Measurements from ENCODE around the gene PNPLA3. TPM values are rescaled to one million over a fixed set of nuclear protein-coding genes. Genes with fewer than 3 reads are reported as not detected.

PNPLA3 gene, protein sequence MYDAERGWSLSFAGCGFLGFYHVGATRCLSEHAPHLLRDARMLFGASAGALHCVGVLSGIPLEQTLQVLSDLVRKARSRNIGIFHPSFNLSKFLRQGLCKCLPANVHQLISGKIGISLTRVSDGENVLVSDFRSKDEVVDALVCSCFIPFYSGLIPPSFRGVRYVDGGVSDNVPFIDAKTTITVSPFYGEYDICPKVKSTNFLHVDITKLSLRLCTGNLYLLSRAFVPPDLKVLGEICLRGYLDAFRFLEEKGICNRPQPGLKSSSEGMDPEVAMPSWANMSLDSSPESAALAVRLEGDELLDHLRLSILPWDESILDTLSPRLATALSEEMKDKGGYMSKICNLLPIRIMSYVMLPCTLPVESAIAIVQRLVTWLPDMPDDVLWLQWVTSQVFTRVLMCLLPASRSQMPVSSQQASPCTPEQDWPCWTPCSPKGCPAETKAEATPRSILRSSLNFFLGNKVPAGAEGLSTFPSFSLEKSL
- 8.6 TPM for polyA plus RNA-seq (2013, experiment 1 of 4)
- 7.0 TPM for polyA plus RNA-seq (2013, experiment 2 of 4)
- polyA plus RNA-seq (2013, experiment 3 of 4): 6.1 TPM
- 4.9 TPM for polyA plus RNA-seq (2013, experiment 4 of 4)

GRCh38 chr22:43923631-43924464, at the start of gene PNPLA3:
Gene PNPLA3, plus strand, starts transcription at chr22:43923805. Its CDS starts 107 bp downstream, at chr22:43923912.
- peaks cover 35% of the 10 kb centered on the region for H3K27me3 ChIP-seq (ENCODE audit: control insufficient read depth, insufficient read depth, low read length, poor library complexity, severe bottlenecking)
- no peaks in the 10 kb centered on the region for H3K9me3 ChIP-seq (ENCODE audit: control insufficient read depth, low read length)
- peak within 1 kb of the TSS; percentile 69 for H3K4me3 ChIP-seq (ENCODE audit: insufficient read depth, low read depth, low read length)
- 0% methylated on average over 96 to 97 of the region's 100 CpGs for WGBS, 2 experiments
- H3K27ac ChIP-seq (ENCODE audit: insufficient read depth, low read depth, low read length, poor library complexity, severe bottlenecking): no peak within 1 kb of the TSS
- peaks cover 20% of the 10 kb centered on the region for H3K4me1 ChIP-seq (ENCODE audit: control insufficient read depth, insufficient read depth, low read length)
- H3K36me3 ChIP-seq (ENCODE audit: control insufficient read depth, insufficient read depth, low read length): no peaks in the 10 kb centered on the region

DNA sequence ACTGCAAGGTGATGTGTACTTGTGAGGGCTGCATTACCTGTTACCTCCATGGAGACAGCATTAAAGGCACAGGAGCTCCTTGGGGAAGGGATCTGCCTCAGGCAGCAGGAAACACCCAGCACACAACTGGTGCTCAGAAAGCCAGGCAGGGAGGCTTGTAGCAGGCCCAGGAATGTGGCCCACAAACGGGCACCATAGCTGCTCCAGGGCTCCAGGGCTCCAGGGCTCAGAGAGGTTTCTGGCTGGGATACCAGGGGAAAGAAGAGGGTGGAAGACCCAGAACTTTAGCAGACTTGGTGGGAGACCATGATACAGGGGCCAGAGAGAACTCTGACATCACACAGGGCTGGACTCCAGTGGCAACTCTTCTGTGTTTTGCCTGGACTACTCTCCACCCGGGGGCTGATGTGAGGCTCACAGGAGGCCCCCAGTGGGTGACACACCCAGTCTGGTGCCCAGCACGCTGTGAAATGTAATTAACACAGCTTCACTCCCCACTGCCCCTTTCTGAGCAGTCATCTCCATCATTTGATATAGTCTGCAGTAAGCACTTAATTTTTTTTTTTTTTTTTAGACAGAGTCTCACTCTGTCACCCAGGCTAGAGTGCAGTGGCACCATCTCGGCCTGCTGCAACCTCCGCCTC, 46.6 kb upstream of the PNPLA3 start:
- 90 to 91% methylated on average over 5 of the region's 5 CpGs for WGBS, 2 experiments
- Histone ChIP-seq H3K9me3 (ENCODE audit: control insufficient read depth, low read length) (no peaks in the 10 kb centered on the region), H3K36me3 (ENCODE audit: control insufficient read depth, insufficient read depth, low read length) (no peaks in the 10 kb centered on the region), H3K27ac (ENCODE audit: insufficient read depth, low read depth, low read length, poor library complexity, severe bottlenecking) (no peak overlapping the region), H3K4me1 (ENCODE audit: control insufficient read depth, insufficient read depth, low read length) (no peaks in the 10 kb centered on the region), H3K27me3 (ENCODE audit: control insufficient read depth, insufficient read depth, low read length, poor library complexity, severe bottlenecking) (no peaks in the 10 kb centered on the region), H3K4me3 (ENCODE audit: insufficient read depth, low read depth, low read length) (no peak overlapping the region)

DNA sequence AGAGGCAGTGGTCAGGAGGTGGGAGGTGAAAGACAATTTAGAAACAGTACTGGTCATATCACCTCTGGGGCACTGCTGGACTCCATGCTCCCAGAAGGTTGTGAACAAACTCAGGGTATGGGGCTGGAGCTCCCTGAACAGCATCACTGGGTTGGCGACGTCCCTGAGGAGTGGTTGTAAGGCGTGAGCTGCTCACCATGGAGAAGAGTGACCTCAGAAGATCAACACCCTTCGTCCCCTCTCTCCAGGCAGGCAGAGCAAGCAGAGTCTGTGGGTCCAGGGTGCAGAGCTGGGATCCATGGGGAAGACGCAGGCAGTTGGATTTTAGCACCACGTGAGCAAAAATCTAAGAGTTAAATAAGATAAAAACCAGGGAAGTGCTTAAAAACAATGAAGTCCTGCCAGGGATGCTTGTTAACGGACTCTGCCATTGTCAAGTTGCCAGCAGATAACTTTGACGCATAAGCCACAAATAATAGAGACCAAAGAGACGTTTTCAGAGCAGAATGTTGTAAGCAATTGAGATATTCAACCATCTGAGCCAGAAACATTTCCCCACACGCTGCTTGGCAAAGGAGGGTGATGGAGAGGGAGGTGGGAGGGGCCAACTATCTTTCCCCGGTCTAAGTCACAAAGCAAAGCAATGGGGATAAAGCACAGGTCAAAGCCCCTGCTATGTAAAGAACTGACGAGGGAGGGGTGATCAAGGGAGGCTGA, 45.4 kb upstream of the PNPLA3 start:
- no peaks in the 10 kb centered on the region for H3K36me3 ChIP-seq (ENCODE audit: control insufficient read depth, insufficient read depth, low read length)
- H3K27me3 ChIP-seq (ENCODE audit: control insufficient read depth, insufficient read depth, low read length, poor library complexity, severe bottlenecking): no peaks in the 10 kb centered on the region
- WGBS, 2 experiments: 77 to 82% methylated on average over 12 of the region's 12 CpGs
- H3K27ac ChIP-seq (ENCODE audit: insufficient read depth, low read depth, low read length, poor library complexity, severe bottlenecking): no peak overlapping the region
- no peaks in the 10 kb centered on the region for H3K9me3 ChIP-seq (ENCODE audit: control insufficient read depth, low read length)
- no peaks in the 10 kb centered on the region for H3K4me1 ChIP-seq (ENCODE audit: control insufficient read depth, insufficient read depth, low read length)
- no peak overlapping the region for H3K4me3 ChIP-seq (ENCODE audit: insufficient read depth, low read depth, low read length)

DNA sequence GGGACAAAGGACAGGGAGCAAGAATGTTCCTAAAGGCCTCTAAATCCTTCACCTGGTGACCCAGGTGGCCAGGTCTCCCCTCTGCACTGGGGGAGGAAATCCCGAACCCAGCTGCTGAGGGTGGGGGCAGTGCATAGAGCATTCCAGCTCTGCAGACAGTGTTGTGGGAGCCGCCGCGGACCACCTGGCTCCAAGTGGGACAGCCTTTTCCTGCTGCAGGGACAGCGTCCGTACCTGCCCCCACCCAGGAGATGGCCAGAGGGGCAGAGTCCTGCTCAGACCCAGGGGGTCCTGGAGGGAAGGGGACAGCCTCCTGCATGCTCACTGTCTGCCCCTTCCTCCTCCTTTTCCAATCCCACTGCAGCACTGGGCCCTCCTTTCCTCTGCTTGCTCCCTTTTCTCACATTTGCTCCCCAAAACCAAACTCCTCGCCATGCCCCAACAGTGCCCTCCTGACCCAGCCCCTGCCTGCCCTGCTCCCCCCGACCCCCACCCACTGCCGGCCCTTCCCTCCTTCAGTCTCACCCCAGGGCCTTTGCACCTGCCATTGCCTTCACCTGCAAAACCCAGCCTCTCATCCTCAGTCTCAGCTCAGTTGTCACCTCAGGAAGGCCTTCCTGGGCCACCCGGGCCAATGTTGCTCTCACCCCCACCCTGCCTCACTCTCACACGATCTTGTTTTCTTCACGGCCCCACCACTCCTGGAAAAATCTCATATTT, 44.6 kb upstream of the PNPLA3 start:
- H3K36me3 ChIP-seq (ENCODE audit: control insufficient read depth, insufficient read depth, low read length): no peaks in the 10 kb centered on the region
- H3K4me3 ChIP-seq (ENCODE audit: insufficient read depth, low read depth, low read length): no peak overlapping the region
- no peaks in the 10 kb centered on the region for H3K27me3 ChIP-seq (ENCODE audit: control insufficient read depth, insufficient read depth, low read length, poor library complexity, severe bottlenecking)
- 82 to 83% methylated on average over 12 of the region's 12 CpGs for WGBS, 2 experiments
- no peaks in the 10 kb centered on the region for H3K4me1 ChIP-seq (ENCODE audit: control insufficient read depth, insufficient read depth, low read length)
- H3K27ac ChIP-seq (ENCODE audit: insufficient read depth, low read depth, low read length, poor library complexity, severe bottlenecking): no peak overlapping the region
- no peaks in the 10 kb centered on the region for H3K9me3 ChIP-seq (ENCODE audit: control insufficient read depth, low read length)

DNA sequence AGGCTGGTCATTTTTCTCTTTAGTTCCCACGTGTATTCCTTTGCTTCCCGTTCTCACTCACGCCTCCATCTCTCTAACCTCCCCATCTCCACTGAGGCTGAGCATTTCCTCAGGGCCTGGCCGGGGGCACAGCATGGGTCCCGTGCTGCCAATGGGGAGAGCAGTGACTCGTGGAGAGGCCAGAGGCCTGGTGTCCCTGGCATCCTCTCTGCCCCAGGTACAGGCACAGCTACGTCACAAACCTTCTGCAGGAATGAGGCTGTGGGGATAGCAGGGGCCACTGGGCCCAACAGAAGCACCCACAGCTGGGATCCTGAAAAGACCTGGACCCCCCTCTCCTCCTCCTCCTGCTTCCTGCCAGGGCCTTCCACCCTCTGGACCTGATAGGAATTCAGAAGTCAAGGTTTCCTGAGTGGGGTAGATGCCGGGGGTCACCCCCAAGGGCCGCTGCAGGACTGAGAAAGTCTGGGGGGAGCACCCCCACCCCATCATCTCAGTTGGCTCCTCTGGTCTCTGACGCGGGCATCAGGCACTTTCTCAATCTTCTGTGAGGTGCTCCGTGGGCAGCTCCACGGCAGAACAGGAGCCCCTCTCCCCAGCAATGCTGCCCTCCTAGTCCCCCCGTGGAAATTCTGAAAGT, 43.6 kb upstream of the PNPLA3 start:
- Histone ChIP-seq H3K4me3 (ENCODE audit: insufficient read depth, low read depth, low read length) (no peak overlapping the region), H3K27me3 (ENCODE audit: control insufficient read depth, insufficient read depth, low read length, poor library complexity, severe bottlenecking) (no peaks in the 10 kb centered on the region), H3K27ac (ENCODE audit: insufficient read depth, low read depth, low read length, poor library complexity, severe bottlenecking) (no peak overlapping the region), H3K4me1 (ENCODE audit: control insufficient read depth, insufficient read depth, low read length) (no peaks in the 10 kb centered on the region), H3K9me3 (ENCODE audit: control insufficient read depth, low read length) (no peaks in the 10 kb centered on the region), H3K36me3 (ENCODE audit: control insufficient read depth, insufficient read depth, low read length) (no peaks in the 10 kb centered on the region)
- 92% methylated on average over 14 of the region's 14 CpGs for WGBS, 2 experiments

GRCh38 chr22:43880541-43880991, 43.0 kb upstream of the PNPLA3 start:
- Histone ChIP-seq H3K27me3 (ENCODE audit: control insufficient read depth, insufficient read depth, low read length, poor library complexity, severe bottlenecking) (no peaks in the 10 kb centered on the region), H3K36me3 (ENCODE audit: control insufficient read depth, insufficient read depth, low read length) (no peaks in the 10 kb centered on the region), H3K4me1 (ENCODE audit: control insufficient read depth, insufficient read depth, low read length) (no peaks in the 10 kb centered on the region), H3K9me3 (ENCODE audit: control insufficient read depth, low read length) (no peaks in the 10 kb centered on the region), H3K4me3 (ENCODE audit: insufficient read depth, low read depth, low read length) (no peak overlapping the region), H3K27ac (ENCODE audit: insufficient read depth, low read depth, low read length, poor library complexity, severe bottlenecking) (no peak overlapping the region)
- 92% methylated on average over 15 of the region's 15 CpGs for WGBS, 2 experiments

- Histone ChIP-seq H3K4me1 (ENCODE audit: control insufficient read depth, insufficient read depth, low read length) (no peaks in the 10 kb centered on the region), H3K9me3 (ENCODE audit: control insufficient read depth, low read length) (no peaks in the 10 kb centered on the region), H3K27me3 (ENCODE audit: control insufficient read depth, insufficient read depth, low read length, poor library complexity, severe bottlenecking) (no peaks in the 10 kb centered on the region), H3K4me3 (ENCODE audit: insufficient read depth, low read depth, low read length) (no peak overlapping the region), H3K27ac (ENCODE audit: insufficient read depth, low read depth, low read length, poor library complexity, severe bottlenecking) (no peak overlapping the region), H3K36me3 (ENCODE audit: control insufficient read depth, insufficient read depth, low read length) (no peaks in the 10 kb centered on the region)
- 92 to 94% methylated on average over 19 of the region's 19 CpGs for WGBS, 2 experiments
Observed at GRCh38 chr22:43881091-43882061, 42.2 kb upstream of the PNPLA3 start.

GRCh38 chr22:43882122-43882767, 41.4 kb upstream of the PNPLA3 start:
- no peaks in the 10 kb centered on the region for H3K9me3 ChIP-seq (ENCODE audit: control insufficient read depth, low read length)
- no peak overlapping the region for H3K4me3 ChIP-seq (ENCODE audit: insufficient read depth, low read depth, low read length)
- H3K36me3 ChIP-seq (ENCODE audit: control insufficient read depth, insufficient read depth, low read length): no peaks in the 10 kb centered on the region
- H3K27ac ChIP-seq (ENCODE audit: insufficient read depth, low read depth, low read length, poor library complexity, severe bottlenecking): no peak overlapping the region
- no peaks in the 10 kb centered on the region for H3K27me3 ChIP-seq (ENCODE audit: control insufficient read depth, insufficient read depth, low read length, poor library complexity, severe bottlenecking)
- no peaks in the 10 kb centered on the region for H3K4me1 ChIP-seq (ENCODE audit: control insufficient read depth, insufficient read depth, low read length)
- WGBS, 2 experiments: 90 to 91% methylated on average over 9 of the region's 9 CpGs

Measured in ectodermal cell (in vitro differentiated cells).